NB4 (cell line): ENCODE results near the gene EDNRB.

ENCODE experiments used
- CTCF ChIP-seq: IDR thresholded peaks from one replicate; pipeline ENCODE4 v1.5.1; 2012; ENCODE audit warnings: low read depth, low read length
- MYC ChIP-seq: IDR thresholded peaks from 2 replicates; pipeline ENCODE4 v1.6.1; 2011; ENCODE audit warnings: low read depth, low read length
- POLR2A ChIP-seq: IDR thresholded peaks from 2 replicates; pipeline ENCODE4 v1.6.1; 2011; ENCODE audit warnings: mild to moderate bottlenecking; ENCODE audit not compliant: insufficient read length; ENCODE audit errors: extremely low read depth

GRCh38 chr13:77952276-77952675 lies 33.6 kb upstream of the EDNRB start:
- TF ChIP-seq POLR2A = no peak
- no peak for TF ChIP-seq CTCF
- TF ChIP-seq MYC = no peak
